ENCODE measurements around the gene LPP. TPM values are rescaled to one million over a fixed set of nuclear protein-coding genes. Genes with fewer than 3 reads are reported as not detected.

The LPP gene
- total and polyA plus RNA-seq, 10 of the 15 experiments (the other 5 are each of a cell fraction or from before 2014, with no cell fraction given), result under 0.01 to 0.62 (median 0.03) TPM

DNA sequence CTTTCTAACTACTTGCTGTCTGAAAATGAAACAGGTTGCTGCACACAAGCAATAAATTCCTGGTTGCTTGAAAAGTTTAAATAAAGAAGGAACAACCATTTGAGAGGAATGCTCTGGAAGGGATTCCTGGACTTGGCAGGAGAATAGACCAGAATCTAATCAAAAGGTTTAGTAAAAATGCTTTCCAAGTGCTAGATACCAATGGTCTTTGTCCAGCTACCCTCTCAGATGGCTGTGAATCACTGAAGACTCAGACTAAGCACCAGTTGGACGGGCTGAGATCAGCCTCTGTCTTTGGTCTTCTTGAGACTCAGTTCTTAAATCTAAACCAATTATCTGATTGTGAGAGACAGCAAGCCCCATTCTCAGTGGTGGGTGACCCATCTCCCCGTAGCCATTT lies 27.7 kb upstream of the LPP start:
- DNase-seq (ENCODE audit: low read depth, low spot score), result no peak
- Histone ChIP-seq H3K36me3 (ENCODE audit: control insufficient read depth in 2 of 2, insufficient read depth in 2 of 2, low read length in 1 of 2) (no peaks in the 10 kb centered on the region), H3K27ac (ENCODE audit: control insufficient read depth, insufficient read depth) (no peak overlapping the region), H3K9me3 (replicated peaks; ENCODE audit: control insufficient read depth, insufficient read depth, low read length) (no peaks in the 10 kb centered on the region), H3K4me1 (ENCODE audit: control insufficient read depth, insufficient read depth, low read length) (no peaks in the 10 kb centered on the region), H3K27me3 (replicated peaks in 1 of 2; ENCODE audit: control insufficient read depth in 2 of 2, insufficient read depth in 2 of 2, low read length in 1 of 2) (peaks cover 0 to 4% of the 10 kb centered on the region in 2 experiments; a peak in 2 of 4 replicates), H3K4me2 (ENCODE audit: control insufficient read depth, insufficient read depth) (no peak overlapping the region), H4K20me1 (ENCODE audit: control insufficient read depth, insufficient read depth) (no peaks in the 10 kb centered on the region), H3K4me3 (no peak overlapping the region), H3K79me2 (ENCODE audit: control insufficient read depth, insufficient read depth, low read length) (no peaks in the 10 kb centered on the region), H2AFZ (ENCODE audit: control insufficient read depth, low read depth, low read length) (no peak overlapping the region), H3K9ac (ENCODE audit: control insufficient read depth, insufficient read depth, low read length) (no peak overlapping the region)
- FAIRE-seq, result no peak
- ChIA-PET POLR2A (no interaction called here), RAD21 (ENCODE audit: unreplicated experiment) (no interaction called here), SMC1A (ENCODE audit: uncharacterized antibody, unreplicated experiment) (no interaction called here), CTCF (no interaction called here)
- in situ Hi-C loops (cut with MboI), result no loop called here
- no TSS peak for BruUV-seq (replicated peaks)
- 14% methylated on average over 2 of the region's 2 CpGs for WGBS (ENCODE audit: insufficient coverage, insufficient replicate concordance, low lambda C conversion rate, missing lambda C conversion rate)
- ATAC-seq, result no peak
- intact Hi-C loops (cut with micrococcal nuclease; ENCODE audit: unreplicated experiment), result no loop called here
- TF ChIP-seq ZNF622 (IDR thresholded peaks at IDR 0.05), result no peak
- TF ChIP-seq BCL11A (IDR thresholded peaks at IDR 0.05; ENCODE audit: low read depth, low read length), result no peak
- TF ChIP-seq RFX5 (IDR thresholded peaks at IDR 0.05; ENCODE audit: low read depth, low read length), result no peak
- no peak for TF ChIP-seq POU2F2 (IDR thresholded peaks at IDR 0.05; ENCODE audit: borderline replicate concordance, low read depth, low read length)
- no peak for TF ChIP-seq LARP7 (IDR thresholded peaks at IDR 0.05)
- TF ChIP-seq, protein P1, sequence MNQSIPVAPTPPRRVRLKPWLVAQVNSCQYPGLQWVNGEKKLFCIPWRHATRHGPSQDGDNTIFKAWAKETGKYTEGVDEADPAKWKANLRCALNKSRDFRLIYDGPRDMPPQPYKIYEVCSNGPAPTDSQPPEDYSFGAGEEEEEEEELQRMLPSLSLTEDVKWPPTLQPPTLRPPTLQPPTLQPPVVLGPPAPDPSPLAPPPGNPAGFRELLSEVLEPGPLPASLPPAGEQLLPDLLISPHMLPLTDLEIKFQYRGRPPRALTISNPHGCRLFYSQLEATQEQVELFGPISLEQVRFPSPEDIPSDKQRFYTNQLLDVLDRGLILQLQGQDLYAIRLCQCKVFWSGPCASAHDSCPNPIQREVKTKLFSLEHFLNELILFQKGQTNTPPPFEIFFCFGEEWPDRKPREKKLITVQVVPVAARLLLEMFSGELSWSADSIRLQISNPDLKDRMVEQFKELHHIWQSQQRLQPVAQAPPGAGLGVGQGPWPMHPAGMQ (IDR thresholded peaks at IDR 0.05; ENCODE audit: borderline replicate concordance), result no peak
- TF ChIP-seq EZH2 (IDR thresholded peaks at IDR 0.05; ENCODE audit: borderline replicate concordance, control insufficient read depth, low read depth, low read length), result no peak
- no peak for TF ChIP-seq SRF (IDR thresholded peaks at IDR 0.05; ENCODE audit: low read depth in 2 of 2, low read length in 2 of 2)
- TF ChIP-seq, protein P2, sequence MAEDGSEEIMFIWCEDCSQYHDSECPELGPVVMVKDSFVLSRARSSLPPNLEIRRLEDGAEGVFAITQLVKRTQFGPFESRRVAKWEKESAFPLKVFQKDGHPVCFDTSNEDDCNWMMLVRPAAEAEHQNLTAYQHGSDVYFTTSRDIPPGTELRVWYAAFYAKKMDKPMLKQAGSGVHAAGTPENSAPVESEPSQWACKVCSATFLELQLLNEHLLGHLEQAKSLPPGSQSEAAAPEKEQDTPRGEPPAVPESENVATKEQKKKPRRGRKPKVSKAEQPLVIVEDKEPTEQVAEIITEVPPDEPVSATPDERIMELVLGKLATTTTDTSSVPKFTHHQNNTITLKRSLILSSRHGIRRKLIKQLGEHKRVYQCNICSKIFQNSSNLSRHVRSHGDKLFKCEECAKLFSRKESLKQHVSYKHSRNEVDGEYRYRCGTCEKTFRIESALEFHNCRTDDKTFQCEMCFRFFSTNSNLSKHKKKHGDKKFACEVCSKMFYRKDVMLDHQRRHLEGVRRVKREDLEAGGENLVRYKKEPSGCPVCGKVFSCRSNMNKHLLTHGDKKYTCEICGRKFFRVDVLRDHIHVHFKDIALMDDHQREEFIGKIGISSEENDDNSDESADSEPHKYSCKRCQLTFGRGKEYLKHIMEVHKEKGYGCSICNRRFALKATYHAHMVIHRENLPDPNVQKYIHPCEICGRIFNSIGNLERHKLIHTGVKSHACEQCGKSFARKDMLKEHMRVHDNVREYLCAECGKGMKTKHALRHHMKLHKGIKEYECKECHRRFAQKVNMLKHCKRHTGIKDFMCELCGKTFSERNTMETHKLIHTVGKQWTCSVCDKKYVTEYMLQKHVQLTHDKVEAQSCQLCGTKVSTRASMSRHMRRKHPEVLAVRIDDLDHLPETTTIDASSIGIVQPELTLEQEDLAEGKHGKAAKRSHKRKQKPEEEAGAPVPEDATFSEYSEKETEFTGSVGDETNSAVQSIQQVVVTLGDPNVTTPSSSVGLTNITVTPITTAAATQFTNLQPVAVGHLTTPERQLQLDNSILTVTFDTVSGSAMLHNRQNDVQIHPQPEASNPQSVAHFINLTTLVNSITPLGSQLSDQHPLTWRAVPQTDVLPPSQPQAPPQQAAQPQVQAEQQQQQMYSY (CRISPR knock-in tag; IDR thresholded peaks at IDR 0.05), result no peak
- no peak for TF ChIP-seq NR2C1 (IDR thresholded peaks at IDR 0.05)
- TF ChIP-seq, protein P3, sequence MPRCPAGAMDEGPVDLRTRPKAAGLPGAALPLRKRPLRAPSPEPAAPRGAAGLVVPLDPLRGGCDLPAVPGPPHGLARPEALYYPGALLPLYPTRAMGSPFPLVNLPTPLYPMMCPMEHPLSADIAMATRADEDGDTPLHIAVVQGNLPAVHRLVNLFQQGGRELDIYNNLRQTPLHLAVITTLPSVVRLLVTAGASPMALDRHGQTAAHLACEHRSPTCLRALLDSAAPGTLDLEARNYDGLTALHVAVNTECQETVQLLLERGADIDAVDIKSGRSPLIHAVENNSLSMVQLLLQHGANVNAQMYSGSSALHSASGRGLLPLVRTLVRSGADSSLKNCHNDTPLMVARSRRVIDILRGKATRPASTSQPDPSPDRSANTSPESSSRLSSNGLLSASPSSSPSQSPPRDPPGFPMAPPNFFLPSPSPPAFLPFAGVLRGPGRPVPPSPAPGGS (IDR thresholded peaks at IDR 0.05; ENCODE audit: borderline replicate concordance, insufficient read depth, low read depth, low read length, poor library complexity, severe bottlenecking), result no peak
- TF ChIP-seq, protein P4, sequence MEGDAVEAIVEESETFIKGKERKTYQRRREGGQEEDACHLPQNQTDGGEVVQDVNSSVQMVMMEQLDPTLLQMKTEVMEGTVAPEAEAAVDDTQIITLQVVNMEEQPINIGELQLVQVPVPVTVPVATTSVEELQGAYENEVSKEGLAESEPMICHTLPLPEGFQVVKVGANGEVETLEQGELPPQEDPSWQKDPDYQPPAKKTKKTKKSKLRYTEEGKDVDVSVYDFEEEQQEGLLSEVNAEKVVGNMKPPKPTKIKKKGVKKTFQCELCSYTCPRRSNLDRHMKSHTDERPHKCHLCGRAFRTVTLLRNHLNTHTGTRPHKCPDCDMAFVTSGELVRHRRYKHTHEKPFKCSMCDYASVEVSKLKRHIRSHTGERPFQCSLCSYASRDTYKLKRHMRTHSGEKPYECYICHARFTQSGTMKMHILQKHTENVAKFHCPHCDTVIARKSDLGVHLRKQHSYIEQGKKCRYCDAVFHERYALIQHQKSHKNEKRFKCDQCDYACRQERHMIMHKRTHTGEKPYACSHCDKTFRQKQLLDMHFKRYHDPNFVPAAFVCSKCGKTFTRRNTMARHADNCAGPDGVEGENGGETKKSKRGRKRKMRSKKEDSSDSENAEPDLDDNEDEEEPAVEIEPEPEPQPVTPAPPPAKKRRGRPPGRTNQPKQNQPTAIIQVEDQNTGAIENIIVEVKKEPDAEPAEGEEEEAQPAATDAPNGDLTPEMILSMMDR (IDR thresholded peaks at IDR 0.05 in 2 of 3, conservative IDR thresholded peaks at IDR 0.05 in 1 of 3; ENCODE audit: control insufficient read depth in 2 of 3, extremely low read depth in 1 of 3, insufficient read depth in 1 of 3, low read depth in 3 of 3, low read length in 3 of 3), result no peak
- TF ChIP-seq, protein P5, sequence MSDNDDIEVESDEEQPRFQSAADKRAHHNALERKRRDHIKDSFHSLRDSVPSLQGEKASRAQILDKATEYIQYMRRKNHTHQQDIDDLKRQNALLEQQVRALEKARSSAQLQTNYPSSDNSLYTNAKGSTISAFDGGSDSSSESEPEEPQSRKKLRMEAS (IDR thresholded peaks at IDR 0.05; ENCODE audit: low read depth, low read length), result no peak
- TF ChIP-seq, protein P6, sequence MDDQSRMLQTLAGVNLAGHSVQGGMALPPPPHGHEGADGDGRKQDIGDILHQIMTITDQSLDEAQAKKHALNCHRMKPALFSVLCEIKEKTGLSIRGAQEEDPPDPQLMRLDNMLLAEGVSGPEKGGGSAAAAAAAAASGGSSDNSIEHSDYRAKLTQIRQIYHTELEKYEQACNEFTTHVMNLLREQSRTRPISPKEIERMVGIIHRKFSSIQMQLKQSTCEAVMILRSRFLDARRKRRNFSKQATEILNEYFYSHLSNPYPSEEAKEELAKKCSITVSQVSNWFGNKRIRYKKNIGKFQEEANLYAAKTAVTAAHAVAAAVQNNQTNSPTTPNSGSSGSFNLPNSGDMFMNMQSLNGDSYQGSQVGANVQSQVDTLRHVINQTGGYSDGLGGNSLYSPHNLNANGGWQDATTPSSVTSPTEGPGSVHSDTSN (IDR thresholded peaks at IDR 0.05; ENCODE audit: insufficient replicate concordance, low read depth, low read length), result no peak
- TF ChIP-seq PAX8 (IDR thresholded peaks at IDR 0.05), result no peak

Measured in GM12878 (cell line).